Embryonic facial prominence (tissue), 1 donor: ENCODE data around the gene PDZD4.
"Not testable (repeated sequence)": the region's sequence is repeated elsewhere in the genome, so short reads cannot be mapped to it uniquely, and the experiment has no call there.

ENCODE experiments used
- DNase-seq: peaks from one replicate; pipeline ENCODE4 v3.0.0-alpha.2; 2016; ENCODE audit errors: extremely low spot score

PDZD4 gene

GRCh38 chrX:153832728-153833127 lies 2.4 kb upstream of the PDZD4 start:
- no peak for DNase-seq

DNA sequence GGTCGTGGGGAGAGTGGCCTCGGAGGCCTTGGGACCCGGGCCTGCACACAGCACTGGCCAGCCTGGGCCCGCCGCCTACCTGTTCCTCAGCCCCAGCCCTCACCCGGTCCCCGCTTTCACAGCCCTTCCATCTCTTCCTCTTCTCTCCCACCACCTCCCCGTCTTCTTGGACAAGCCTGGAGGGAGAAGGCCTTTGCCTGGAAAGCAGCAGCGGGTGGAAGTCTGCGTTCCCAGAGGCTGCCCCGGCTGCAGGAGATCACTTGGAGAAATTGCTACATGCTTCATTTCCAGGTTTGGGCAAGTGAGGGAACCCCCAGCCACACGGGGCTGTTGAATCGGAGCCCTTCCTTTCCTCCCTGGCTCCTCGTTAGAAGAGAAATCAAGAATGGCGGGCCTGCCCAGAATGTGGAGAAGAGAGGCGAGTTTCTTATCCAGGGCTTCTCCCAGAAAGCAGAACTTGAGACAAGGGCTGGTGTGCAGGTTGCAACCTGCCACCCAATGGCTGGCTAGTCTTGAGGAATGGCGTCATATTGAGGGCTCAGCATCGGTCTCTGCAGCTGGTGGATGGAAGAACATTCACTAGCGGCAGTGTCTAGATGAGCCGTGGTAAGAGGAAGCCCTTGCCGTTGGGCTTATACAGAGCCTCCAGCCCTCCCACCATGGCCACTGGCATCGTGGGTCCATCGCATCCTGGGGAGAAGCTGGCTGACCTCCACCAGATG lies 1.2 kb upstream of the PDZD4 start:
- no peak for DNase-seq

DNA sequence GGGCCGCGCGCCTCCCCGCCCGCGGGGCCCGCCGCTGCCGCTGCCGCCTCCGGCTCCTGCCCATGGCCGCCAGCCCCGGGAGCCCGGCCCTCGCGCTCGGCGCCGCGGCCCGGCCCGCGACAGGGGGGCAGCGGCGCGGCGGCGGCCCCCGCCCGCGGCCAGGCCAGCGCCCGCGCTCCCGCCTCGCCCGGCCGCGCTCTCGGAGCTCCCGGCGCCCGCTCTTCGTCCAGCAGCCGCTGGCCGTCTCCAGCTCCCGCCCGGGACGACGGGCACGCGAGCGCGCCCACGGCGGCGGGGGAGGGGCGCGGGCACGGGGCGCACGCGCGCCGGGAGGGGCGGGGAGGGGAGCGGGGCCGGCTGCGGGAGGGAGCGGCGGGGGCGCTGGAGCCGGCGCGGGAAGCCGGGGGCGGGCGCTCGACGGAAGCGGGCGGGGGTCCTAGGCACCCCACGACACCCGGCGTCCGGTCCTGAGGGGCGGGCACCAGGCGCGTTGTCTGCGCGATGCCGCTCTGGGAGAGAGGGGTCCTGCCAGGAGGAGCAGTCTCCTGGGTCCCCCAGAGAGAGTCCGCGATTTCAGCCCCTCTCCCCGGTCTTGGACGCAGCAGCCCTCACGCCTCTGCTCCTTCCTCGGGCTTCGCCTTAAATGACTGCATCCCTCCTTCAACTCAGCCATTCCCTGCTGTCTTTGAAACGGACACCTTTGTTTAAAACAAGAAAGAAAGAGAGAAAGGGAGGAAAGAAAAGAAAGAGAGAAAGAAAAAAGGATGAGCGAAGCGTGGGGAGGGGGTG lies 490 bp upstream of the PDZD4 start:
- no peak for DNase-seq

DNA sequence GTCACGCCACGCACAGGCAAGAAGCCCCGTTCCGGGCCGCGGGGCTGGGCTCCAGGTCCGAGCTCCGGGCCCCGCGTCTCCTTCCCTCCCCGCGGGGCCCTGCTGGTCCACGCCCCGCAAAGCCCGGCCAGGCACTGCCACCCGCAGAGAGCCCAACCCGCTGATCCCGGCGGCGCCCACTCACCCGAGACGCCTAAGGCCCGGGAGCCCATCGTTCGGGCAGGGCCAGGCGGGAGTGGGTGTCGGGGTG lies 870 bp downstream of the PDZD4 start:
- no peak for DNase-seq

- DNase-seq, result no peak
Measured at GRCh38 chrX:153828723-153829548, 1.4 kb downstream of the PDZD4 start.

- DNase-seq, result no peak
Measured at GRCh38 chrX:153828308-153828707, 2.0 kb downstream of the PDZD4 start.

- DNase-seq, result no peak
Measured at GRCh38 chrX:153827903-153828302, 2.4 kb downstream of the PDZD4 start.

GRCh38 chrX:153827016-153827415 lies 3.3 kb downstream of the PDZD4 start:
- DNase-seq, result no peak

DNA sequence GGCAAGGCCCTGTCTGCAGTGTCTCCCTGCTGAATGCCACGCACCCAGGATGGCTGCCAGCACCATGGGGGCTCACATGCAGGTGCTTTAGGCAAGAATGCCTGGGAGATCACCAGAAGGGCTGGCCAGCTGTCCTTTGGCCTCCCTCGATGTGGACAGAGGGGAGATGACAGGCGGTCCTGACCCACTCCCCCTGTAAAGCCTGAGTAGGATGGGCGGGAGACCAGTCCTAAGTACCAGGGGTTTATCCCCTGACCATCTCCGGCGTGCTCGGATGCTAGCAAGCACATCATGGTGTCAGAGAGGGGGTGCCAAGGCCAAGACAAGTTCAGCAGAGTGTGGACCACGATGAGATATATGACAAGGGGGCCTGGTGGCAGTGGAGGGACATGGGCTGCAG lies 5.3 kb downstream of the PDZD4 start:
- no peak for DNase-seq

DNA sequence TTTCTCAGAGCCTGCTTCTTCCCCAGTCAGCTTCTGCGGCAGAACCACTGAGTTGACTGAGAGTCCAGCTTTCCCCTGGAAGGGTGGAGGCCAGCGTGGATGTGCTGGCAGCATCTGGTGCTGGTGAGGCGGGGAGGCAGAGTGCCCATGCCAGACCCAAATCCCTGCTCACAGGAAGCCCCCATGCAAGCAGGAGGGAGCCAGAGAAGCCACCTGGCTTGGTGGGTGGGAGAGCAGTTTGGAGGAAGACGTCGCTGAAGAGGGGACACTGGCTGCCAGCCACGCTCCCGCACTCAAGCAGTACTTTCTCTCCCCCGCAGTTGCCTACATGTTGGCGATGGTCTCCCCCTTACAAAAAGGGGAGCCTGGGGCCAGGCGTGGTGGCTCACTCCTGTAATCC lies 6.0 kb downstream of the PDZD4 start:
- DNase-seq, result no peak

DNA sequence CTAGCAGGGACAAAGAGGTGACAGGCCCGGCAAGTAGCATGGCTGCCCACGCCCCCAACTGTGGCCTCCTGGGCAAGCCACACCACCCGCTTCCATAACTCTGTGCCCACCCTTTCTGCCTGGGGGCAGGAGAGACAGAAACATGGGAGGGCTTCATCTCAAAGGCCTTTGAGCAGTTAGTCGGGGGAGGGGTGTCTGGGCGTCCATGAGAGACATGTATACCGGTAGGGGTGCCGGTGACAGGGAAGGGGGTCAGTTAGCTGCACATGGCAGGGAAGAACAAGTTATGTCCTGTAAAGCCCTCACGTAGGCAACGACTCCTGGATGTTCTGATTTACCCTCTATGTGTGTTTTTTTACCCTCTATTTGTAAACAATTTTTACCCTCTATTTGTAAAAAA lies 9.3 kb downstream of the PDZD4 start:
- DNase-seq, result no peak

DNA sequence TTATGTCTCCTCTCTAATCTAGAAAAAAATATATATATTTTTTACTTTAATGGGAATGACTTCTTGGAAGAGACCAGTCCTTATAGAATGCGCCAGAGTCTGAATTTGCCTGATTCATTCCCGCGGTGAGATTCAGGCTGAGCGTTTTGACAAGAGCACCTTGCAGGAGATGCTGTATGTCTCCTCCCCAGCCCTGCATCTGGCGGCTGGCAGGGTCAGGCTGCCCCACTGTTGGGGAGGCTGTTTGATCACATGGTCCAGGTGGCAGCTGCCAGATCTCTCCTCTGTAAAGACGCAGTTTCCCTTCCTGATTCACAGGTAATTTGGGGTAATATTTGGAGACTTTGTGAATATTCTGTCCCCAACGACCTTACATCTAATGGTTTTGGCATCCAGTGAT lies 9.7 kb downstream of the PDZD4 start:
- no peak for DNase-seq

- DNase-seq, result no peak
Measured at GRCh38 chrX:153819384-153820040, 10.8 kb downstream of the PDZD4 start.

- DNase-seq, result no peak
Measured at GRCh38 chrX:153818571-153819383, 11.6 kb downstream of the PDZD4 start.

- DNase-seq, result not testable (repeated sequence)
Measured at GRCh38 chrX:153818064-153818463, 12.3 kb downstream of the PDZD4 start.

DNA sequence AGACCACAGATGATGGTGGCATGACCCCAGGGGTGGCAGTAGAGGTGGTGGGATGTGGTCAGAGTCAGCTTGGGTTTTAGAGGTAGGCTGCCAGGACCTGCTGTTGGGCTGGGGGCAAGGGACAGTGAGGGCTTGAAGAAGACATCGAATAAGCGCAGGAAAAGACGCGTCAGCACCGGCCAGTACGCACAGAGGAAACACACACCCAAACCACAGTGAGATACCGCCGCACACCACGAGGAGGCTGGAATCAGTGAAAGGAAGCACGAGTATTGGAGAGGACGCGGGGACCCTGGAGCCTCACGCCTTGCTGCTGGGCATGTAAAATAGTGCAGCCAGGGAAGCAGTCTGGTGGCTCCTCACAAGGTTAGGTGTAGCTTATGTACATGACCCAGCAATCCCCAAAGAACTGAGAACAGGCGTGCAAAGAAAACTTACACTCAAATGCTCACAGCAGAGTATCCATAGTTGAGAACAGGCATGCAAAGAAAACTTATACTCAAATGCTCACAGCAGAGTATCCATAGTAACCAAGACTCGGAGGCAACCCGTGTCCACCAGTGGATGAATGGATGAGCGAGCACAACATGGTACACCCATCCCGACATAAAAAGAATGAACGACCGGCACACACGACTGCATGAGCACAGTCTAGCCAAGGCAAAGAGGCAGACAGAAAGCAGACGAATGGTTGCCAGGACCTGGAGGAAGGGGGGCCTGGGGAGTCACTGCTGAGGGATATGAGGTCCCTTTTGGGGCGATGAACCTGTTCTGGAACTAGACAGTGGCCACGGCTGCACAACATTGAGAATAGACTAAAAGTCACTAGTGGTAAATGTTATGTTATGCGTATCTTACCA lies 13.3 kb downstream of the PDZD4 start:
- no peak for DNase-seq

- DNase-seq, result no peak
Measured at GRCh38 chrX:153814591-153815315, 15.6 kb downstream of the PDZD4 start.

DNA sequence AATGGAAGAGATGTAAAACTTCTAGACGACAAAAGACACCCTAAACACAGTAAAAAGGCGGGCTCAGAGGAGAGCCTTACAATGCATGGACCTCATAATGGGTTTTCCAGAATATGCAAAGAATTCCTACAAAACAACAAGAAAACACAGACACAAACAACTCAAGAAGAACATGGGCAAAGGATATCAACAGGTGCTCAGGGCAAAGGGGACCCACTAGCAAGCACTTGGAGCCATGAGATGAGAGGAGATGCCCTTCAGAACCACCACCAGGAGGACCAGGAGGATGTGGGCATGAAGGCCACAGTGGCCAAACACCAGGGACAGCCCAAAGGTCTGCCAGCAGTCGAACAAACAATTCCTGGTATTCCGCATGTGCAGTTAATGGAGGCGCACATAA lies 17.2 kb downstream of the PDZD4 start:
- DNase-seq, result no peak

DNA sequence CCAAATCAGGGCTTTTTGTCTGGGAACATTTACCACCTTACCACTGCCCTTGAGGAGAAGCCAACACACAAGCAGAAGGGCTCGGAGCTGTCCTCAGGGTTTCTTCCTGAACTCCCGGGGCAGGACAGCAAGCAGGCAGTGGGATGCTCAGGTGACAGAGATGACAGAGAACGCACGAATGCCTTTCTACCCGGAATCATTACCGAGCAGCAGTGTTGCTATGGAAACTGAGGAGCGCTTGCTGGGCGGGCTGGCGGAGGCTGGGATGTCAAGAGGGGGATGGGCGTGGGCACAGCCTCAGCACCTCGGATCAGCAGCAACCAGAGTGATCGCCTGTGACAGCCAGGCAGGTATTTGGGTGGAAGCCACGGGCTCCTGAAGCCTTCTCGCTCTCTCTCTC lies 18.1 kb downstream of the PDZD4 start:
- DNase-seq, result no peak

- no peak for DNase-seq
Measured at GRCh38 chrX:153807976-153808375, 22.4 kb downstream of the PDZD4 start.
